ENCODE data around the gene PPP1R36. TPM values are rescaled to one million over a fixed set of nuclear protein-coding genes. Genes with fewer than 3 reads are reported as not detected.

The PPP1R36 gene
- total RNA-seq, 1 experiment from 2014 or later: 0.34 TPM

DNA sequence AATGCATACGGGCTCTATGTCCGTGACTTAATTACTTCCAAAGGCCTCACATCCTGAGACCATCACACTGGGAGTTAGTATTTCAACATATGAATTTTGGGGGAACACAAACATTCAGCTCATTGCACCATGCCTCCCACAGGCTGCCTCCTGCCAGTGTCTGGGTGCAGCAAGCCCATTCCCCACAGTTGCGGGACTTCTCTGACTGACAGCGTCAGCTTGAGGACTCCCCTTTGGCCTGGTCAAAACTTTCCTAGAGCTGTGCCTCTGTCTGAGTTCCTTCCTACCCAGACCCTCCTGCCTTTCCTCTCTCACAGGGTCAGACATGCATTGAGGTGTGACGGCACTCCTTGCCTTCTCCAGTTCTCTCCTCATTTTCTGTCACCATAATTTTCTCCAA, 27.4 kb downstream of the PPP1R36 start:
- no peak for DNase-seq (ENCODE audit: low spot score)
- TF ChIP-seq, protein P1, sequence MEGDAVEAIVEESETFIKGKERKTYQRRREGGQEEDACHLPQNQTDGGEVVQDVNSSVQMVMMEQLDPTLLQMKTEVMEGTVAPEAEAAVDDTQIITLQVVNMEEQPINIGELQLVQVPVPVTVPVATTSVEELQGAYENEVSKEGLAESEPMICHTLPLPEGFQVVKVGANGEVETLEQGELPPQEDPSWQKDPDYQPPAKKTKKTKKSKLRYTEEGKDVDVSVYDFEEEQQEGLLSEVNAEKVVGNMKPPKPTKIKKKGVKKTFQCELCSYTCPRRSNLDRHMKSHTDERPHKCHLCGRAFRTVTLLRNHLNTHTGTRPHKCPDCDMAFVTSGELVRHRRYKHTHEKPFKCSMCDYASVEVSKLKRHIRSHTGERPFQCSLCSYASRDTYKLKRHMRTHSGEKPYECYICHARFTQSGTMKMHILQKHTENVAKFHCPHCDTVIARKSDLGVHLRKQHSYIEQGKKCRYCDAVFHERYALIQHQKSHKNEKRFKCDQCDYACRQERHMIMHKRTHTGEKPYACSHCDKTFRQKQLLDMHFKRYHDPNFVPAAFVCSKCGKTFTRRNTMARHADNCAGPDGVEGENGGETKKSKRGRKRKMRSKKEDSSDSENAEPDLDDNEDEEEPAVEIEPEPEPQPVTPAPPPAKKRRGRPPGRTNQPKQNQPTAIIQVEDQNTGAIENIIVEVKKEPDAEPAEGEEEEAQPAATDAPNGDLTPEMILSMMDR (conservative IDR thresholded peaks at IDR 0.05; ENCODE audit: low read depth, low read length): no peak
- no peak for TF ChIP-seq EZH2 (IDR thresholded peaks at IDR 0.05; ENCODE audit: borderline replicate concordance, low read depth, low read length, poor library complexity, severe bottlenecking)
- ChIA-PET CTCF (no interaction called here), POLR2A (ENCODE audit: low non-redundant PET) (no interaction called here)
- Histone ChIP-seq H3K36me3 (ENCODE audit: insufficient read depth, low read length, poor library complexity, severe bottlenecking) (no peaks in the 10 kb centered on the region), H3K4me1 (ENCODE audit: insufficient read depth, low read length, poor library complexity, severe bottlenecking) (peaks cover 9% of the 10 kb centered on the region), H3K9me3 (ENCODE audit: low read depth, low read length, poor library complexity, severe bottlenecking) (no peaks in the 10 kb centered on the region), H3K27me3 (replicated peaks; ENCODE audit: insufficient read depth, low read depth, low read length, poor library complexity) (no peaks in the 10 kb centered on the region), H3K27ac (ENCODE audit: low read depth, low read length, poor library complexity, severe bottlenecking) (no peak overlapping the region), H3K4me3 (ENCODE audit: low read depth, low read length, poor library complexity, severe bottlenecking) (no peak overlapping the region)
- no TSS peak for BruUV-seq (replicated peaks)
- intact Hi-C loops (cut with micrococcal nuclease; ENCODE audit: unreplicated experiment): no loop called here

DNA sequence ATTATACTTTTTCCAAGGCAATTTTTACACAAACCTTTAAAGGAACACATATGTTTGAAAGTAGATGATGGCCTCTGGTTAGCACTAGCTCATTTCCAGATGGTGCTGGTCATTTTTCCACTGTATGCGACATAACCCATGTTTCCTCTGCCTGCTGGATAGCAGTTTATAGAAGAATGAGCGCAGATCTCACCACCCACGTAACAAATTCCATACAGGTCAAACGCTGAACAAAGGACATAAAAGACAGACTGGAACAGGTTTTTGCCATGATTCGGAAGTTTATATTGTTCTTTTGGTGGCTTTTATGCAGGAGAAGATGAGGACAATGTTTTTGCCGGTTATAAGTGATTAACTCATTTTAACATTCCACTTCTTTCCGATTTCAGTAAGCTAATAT, 30.7 kb downstream of the PPP1R36 start:
- TF ChIP-seq, protein P1 (conservative IDR thresholded peaks at IDR 0.05; ENCODE audit: low read depth, low read length): no peak
- no peak for TF ChIP-seq EZH2 (IDR thresholded peaks at IDR 0.05; ENCODE audit: borderline replicate concordance, low read depth, low read length, poor library complexity, severe bottlenecking)
- intact Hi-C loops (cut with micrococcal nuclease; ENCODE audit: unreplicated experiment): no loop called here
- no peaks in the 10 kb centered on the region for H3K4me1 ChIP-seq (ENCODE audit: insufficient read depth, low read length, poor library complexity, severe bottlenecking)
- no peaks in the 10 kb centered on the region for H3K9me3 ChIP-seq (ENCODE audit: low read depth, low read length, poor library complexity, severe bottlenecking)
- no peak overlapping the region for H3K27ac ChIP-seq (ENCODE audit: low read depth, low read length, poor library complexity, severe bottlenecking)
- DNase-seq (ENCODE audit: low spot score): no peak
- H3K4me3 ChIP-seq (ENCODE audit: low read depth, low read length, poor library complexity, severe bottlenecking): no peak overlapping the region
- CTCF ChIA-PET: no interaction called here
- BruUV-seq (replicated peaks): no TSS peak
- no peaks in the 10 kb centered on the region for H3K27me3 ChIP-seq (replicated peaks; ENCODE audit: insufficient read depth, low read depth, low read length, poor library complexity)
- no peaks in the 10 kb centered on the region for H3K36me3 ChIP-seq (ENCODE audit: insufficient read depth, low read length, poor library complexity, severe bottlenecking)
- POLR2A ChIA-PET (ENCODE audit: low non-redundant PET): no interaction called here

DNA sequence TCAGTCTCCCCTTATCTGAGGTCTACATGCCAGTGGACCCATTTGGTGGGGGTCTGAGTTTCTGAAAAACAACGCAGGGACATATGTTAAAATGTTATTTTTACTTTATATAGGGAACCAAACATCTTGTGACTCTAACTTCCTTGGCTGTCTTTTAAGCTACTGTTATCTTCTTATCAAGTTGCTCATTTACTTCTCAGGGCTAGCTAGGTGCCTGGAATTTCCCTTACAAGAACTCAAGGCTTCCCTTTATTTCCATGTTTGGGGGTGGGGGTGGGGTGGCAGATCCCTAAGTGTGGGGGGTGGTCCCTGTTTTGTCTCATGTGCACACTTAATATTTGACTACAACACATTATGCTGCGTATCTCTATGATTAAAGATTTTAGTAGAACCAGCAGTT, 31.6 kb downstream of the PPP1R36 start:
- TF ChIP-seq, protein P1 (conservative IDR thresholded peaks at IDR 0.05; ENCODE audit: low read depth, low read length): no peak
- TF ChIP-seq EZH2 (IDR thresholded peaks at IDR 0.05; ENCODE audit: borderline replicate concordance, low read depth, low read length, poor library complexity, severe bottlenecking): no peak
- no TSS peak for BruUV-seq (replicated peaks)
- ChIA-PET CTCF (interaction anchor here (0.6 kb wide), 1 partner anchor 30 kb away, joined by 4 read pairs; no protein-coding TSS in a partner anchor), POLR2A (ENCODE audit: low non-redundant PET) (no interaction called here)
- intact Hi-C loops (cut with micrococcal nuclease; ENCODE audit: unreplicated experiment): no loop called here
- Histone ChIP-seq H3K4me1 (ENCODE audit: insufficient read depth, low read length, poor library complexity, severe bottlenecking) (no peaks in the 10 kb centered on the region), H3K36me3 (ENCODE audit: insufficient read depth, low read length, poor library complexity, severe bottlenecking) (no peaks in the 10 kb centered on the region), H3K27me3 (replicated peaks; ENCODE audit: insufficient read depth, low read depth, low read length, poor library complexity) (no peaks in the 10 kb centered on the region), H3K27ac (ENCODE audit: low read depth, low read length, poor library complexity, severe bottlenecking) (no peak overlapping the region), H3K4me3 (ENCODE audit: low read depth, low read length, poor library complexity, severe bottlenecking) (no peak overlapping the region), H3K9me3 (ENCODE audit: low read depth, low read length, poor library complexity, severe bottlenecking) (no peaks in the 10 kb centered on the region)
- DNase-seq (ENCODE audit: low spot score): no peak

All from A673 (cell line).